ENCODE measurements around the gene F2RL1.
"Not testable (repeated sequence)": the region's sequence is repeated elsewhere in the genome, so short reads cannot be mapped to it uniquely, and the experiment has no call there.

The F2RL1 gene

GRCh38 chr5:76818844-76819831, at the start of gene F2RL1:
Gene F2RL1, plus strand, starts transcription at chr5:76819030. Its CDS starts 153 bp downstream, at chr5:76819183.
- peaks cover 8% of the 10 kb centered on the region for H3K27me3 ChIP-seq (ENCODE audit: control insufficient read depth, low read length)
- no peak within 1 kb of the TSS for H3K4me3 ChIP-seq (ENCODE audit: low read length)
- no peak within 1 kb of the TSS for H3K4me2 ChIP-seq (ENCODE audit: low read length)

GRCh38 chr5:76771041-76771440, 47.8 kb upstream of the F2RL1 start:
- not testable (repeated sequence) for H4K20me1 ChIP-seq (ENCODE audit: control insufficient read depth, insufficient read depth, low read depth, low read length); H3K27ac ChIP-seq (ENCODE audit: low read depth, low read length); H3F3A ChIP-seq (ENCODE audit: control insufficient read depth, insufficient read depth); H3K27me3 ChIP-seq (ENCODE audit: control insufficient read depth, low read length); H3K9me2 ChIP-seq (replicated peaks; ENCODE audit: control insufficient read depth, low read length); H3K4me3 ChIP-seq (ENCODE audit: low read length); H3K4me1 ChIP-seq (ENCODE audit: control insufficient read depth, low read length); H3K36me3 ChIP-seq (ENCODE audit: control insufficient read depth, low read length); H3K4me2 ChIP-seq (ENCODE audit: low read length); H3K9me3 ChIP-seq (ENCODE audit: control insufficient read depth, insufficient read depth, low read length); H3K79me2 ChIP-seq (ENCODE audit: control insufficient read depth, low read length)

More at GRCh38 chr5:76818844-76819831, at the start of gene F2RL1:
- H3F3A ChIP-seq (ENCODE audit: control insufficient read depth, insufficient read depth) = no peaks in the 10 kb centered on the region
- no peaks in the 10 kb centered on the region for H3K36me3 ChIP-seq (ENCODE audit: control insufficient read depth, low read length)
- no peak within 1 kb of the TSS for H3K27ac ChIP-seq (ENCODE audit: low read depth, low read length)
- TF ChIP-seq, protein P1, sequence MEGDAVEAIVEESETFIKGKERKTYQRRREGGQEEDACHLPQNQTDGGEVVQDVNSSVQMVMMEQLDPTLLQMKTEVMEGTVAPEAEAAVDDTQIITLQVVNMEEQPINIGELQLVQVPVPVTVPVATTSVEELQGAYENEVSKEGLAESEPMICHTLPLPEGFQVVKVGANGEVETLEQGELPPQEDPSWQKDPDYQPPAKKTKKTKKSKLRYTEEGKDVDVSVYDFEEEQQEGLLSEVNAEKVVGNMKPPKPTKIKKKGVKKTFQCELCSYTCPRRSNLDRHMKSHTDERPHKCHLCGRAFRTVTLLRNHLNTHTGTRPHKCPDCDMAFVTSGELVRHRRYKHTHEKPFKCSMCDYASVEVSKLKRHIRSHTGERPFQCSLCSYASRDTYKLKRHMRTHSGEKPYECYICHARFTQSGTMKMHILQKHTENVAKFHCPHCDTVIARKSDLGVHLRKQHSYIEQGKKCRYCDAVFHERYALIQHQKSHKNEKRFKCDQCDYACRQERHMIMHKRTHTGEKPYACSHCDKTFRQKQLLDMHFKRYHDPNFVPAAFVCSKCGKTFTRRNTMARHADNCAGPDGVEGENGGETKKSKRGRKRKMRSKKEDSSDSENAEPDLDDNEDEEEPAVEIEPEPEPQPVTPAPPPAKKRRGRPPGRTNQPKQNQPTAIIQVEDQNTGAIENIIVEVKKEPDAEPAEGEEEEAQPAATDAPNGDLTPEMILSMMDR (IDR thresholded peaks at IDR 0.05; ENCODE audit: low read depth, low read length, poor library complexity, severe bottlenecking) = no peak
- no peak for TF ChIP-seq EZH2phosphoT487 (IDR thresholded peaks at IDR 0.05; ENCODE audit: borderline replicate concordance, low read length)
- H3K9me2 ChIP-seq (replicated peaks; ENCODE audit: control insufficient read depth, low read length) = no peaks in the 10 kb centered on the region
- no peaks in the 10 kb centered on the region for H4K20me1 ChIP-seq (ENCODE audit: control insufficient read depth, insufficient read depth, low read depth, low read length)
- no peaks in the 10 kb centered on the region for H3K79me2 ChIP-seq (ENCODE audit: control insufficient read depth, low read length)
- no peaks in the 10 kb centered on the region for H3K4me1 ChIP-seq (ENCODE audit: control insufficient read depth, low read length)
- H3K9me3 ChIP-seq (ENCODE audit: control insufficient read depth, insufficient read depth, low read length) = no peaks in the 10 kb centered on the region

DNA sequence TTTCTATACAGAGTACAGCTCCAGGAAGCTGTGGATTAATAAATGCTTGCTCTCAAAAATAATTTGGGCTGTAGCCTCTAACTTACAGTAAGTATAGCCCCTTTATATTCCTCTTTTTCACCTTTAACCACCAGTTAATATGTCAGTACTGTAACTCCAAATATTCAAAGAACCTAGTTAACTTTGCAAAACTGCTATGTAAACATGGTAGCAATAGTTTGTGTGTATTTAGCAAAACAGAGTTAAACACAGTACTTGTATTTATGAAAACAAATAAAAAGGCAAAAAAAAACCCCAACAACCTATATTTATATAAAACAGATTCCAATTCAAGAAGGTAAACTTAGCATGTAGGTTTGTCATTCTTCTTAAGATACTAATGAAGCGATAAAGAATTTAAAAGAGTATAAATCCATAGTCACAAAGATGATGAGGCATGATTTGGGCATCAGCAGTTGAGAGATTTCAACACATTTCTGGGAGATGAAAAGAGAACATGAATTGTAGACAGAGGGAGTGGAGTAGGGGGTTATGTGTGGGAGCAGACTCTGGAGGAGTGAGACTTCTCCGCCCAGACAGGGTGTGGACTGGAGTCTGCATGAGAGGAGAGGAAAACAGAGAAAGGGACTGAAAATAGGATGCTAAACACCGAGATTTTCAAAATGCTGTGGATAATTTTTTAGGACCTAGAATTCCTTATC, 47.0 kb upstream of the F2RL1 start:
- no peaks in the 10 kb centered on the region for H3K27me3 ChIP-seq (ENCODE audit: control insufficient read depth, low read length)
- H3F3A ChIP-seq (ENCODE audit: control insufficient read depth, insufficient read depth) = no peaks in the 10 kb centered on the region
- no peaks in the 10 kb centered on the region for H3K36me3 ChIP-seq (ENCODE audit: control insufficient read depth, low read length)
- no peaks in the 10 kb centered on the region for H3K79me2 ChIP-seq (ENCODE audit: control insufficient read depth, low read length)
- H3K4me2 ChIP-seq (ENCODE audit: low read length) = no peak overlapping the region
- H3K4me1 ChIP-seq (ENCODE audit: control insufficient read depth, low read length) = peaks cover 4% of the 10 kb centered on the region; the same call in 1 of the 2 replicates
- H3K9me3 ChIP-seq (ENCODE audit: control insufficient read depth, insufficient read depth, low read length) = no peaks in the 10 kb centered on the region
- H3K4me3 ChIP-seq (ENCODE audit: low read length) = no peak overlapping the region
- H3K9me2 ChIP-seq (replicated peaks; ENCODE audit: control insufficient read depth, low read length) = no peaks in the 10 kb centered on the region
- no peak overlapping the region for H3K27ac ChIP-seq (ENCODE audit: low read depth, low read length)
- H4K20me1 ChIP-seq (ENCODE audit: control insufficient read depth, insufficient read depth, low read depth, low read length) = no peaks in the 10 kb centered on the region
- TF ChIP-seq, protein P1 (IDR thresholded peaks at IDR 0.05; ENCODE audit: low read depth, low read length, poor library complexity, severe bottlenecking) = no peak

DNA sequence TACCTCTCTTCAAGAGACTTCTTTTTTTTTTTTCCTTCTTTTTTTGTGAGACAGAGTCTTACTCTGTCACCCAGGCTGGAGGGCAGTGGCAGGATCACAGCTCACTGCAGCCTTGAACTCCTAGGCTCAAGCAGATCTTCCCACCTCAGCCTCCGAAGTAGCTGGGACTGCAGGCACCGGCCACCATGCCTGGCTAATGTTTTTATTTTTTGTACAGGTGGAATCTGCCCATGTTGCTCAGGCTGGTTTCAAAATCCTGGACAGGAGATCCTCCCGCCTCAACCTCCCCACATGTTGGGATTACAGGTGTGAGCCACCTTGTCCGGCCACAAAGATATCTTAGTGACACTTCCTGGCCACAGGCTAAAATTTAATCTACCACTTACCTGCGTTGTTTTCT, 42.9 kb upstream of the F2RL1 start:
- no peak overlapping the region for H3K27ac ChIP-seq (ENCODE audit: low read depth, low read length)

More for the DNA sequence above, 42.9 kb upstream of the F2RL1 start:
- Histone ChIP-seq H3K79me2 (ENCODE audit: control insufficient read depth, low read length) (no peaks in the 10 kb centered on the region), H3K4me2 (ENCODE audit: low read length) (no peak overlapping the region), H3K4me1 (ENCODE audit: control insufficient read depth, low read length) (peaks cover 4% of the 10 kb centered on the region; the same call in 1 of the 2 replicates), H3K36me3 (ENCODE audit: control insufficient read depth, low read length) (no peaks in the 10 kb centered on the region), H3K27me3 (ENCODE audit: control insufficient read depth, low read length) (no peaks in the 10 kb centered on the region), H4K20me1 (ENCODE audit: control insufficient read depth, insufficient read depth, low read depth, low read length) (no peaks in the 10 kb centered on the region), H3K4me3 (ENCODE audit: low read length) (no peak overlapping the region), H3K9me2 (replicated peaks; ENCODE audit: control insufficient read depth, low read length) (no peaks in the 10 kb centered on the region), H3K9me3 (ENCODE audit: control insufficient read depth, insufficient read depth, low read length) (no peaks in the 10 kb centered on the region), H3F3A (ENCODE audit: control insufficient read depth, insufficient read depth) (no peaks in the 10 kb centered on the region)
- TF ChIP-seq, protein P1 (IDR thresholded peaks at IDR 0.05; ENCODE audit: low read depth, low read length, poor library complexity, severe bottlenecking) = no peak
- no peak for TF ChIP-seq EZH2phosphoT487 (IDR thresholded peaks at IDR 0.05; ENCODE audit: borderline replicate concordance, low read length)

Data from DOHH2 (cell line).